ENCODE measurements around the gene TIGD1. TPM values are rescaled to one million over a fixed set of nuclear protein-coding genes. Genes with fewer than 3 reads are reported as not detected.

TIGD1 gene
- total and polyA plus RNA-seq, 2 of the 13 experiments (the other 11 are each of a cell fraction or from before 2014, with no cell fraction given), result 3.5 to 9.5 TPM

- no peak for TF ChIP-seq ZBTB40 (IDR thresholded peaks at IDR 0.05)
- no peak for TF ChIP-seq ZBTB40 (CRISPR knock-in tag; IDR thresholded peaks at IDR 0.05)
- no peak for TF ChIP-seq GABPB1 (CRISPR knock-in tag; IDR thresholded peaks at IDR 0.05)
- peak; percentile 66 for TF ChIP-seq SKI (IDR thresholded peaks at IDR 0.05; ENCODE audit: partially characterized antibody)
- TF ChIP-seq RARA (CRISPR knock-in tag; IDR thresholded peaks at IDR 0.05), result 0 out of 2 replicates have a peak, but pooled peaks have one; percentile 31
- 0 out of 2 replicates have a peak, but pooled peaks have one; percentile 50 for TF ChIP-seq ZNF331 (CRISPR knock-in tag; IDR thresholded peaks at IDR 0.05)
- TF ChIP-seq ZNF17 (CRISPR knock-in tag; IDR thresholded peaks at IDR 0.05), result no peak
- no peak for TF ChIP-seq BORCS8-MEF2B (CRISPR knock-in tag; IDR thresholded peaks at IDR 0.05)
- TF ChIP-seq ZNF670 (CRISPR knock-in tag; IDR thresholded peaks at IDR 0.05; ENCODE audit: borderline replicate concordance), result no peak
- TF ChIP-seq MXD4 (CRISPR knock-in tag; IDR thresholded peaks at IDR 0.05), result 0 out of 2 replicates have a peak, but pooled peaks have one; percentile 26
- peak; percentile 79 for TF ChIP-seq HNF4A (CRISPR knock-in tag; IDR thresholded peaks at IDR 0.05)
- TF ChIP-seq HOXA3 (CRISPR knock-in tag; IDR thresholded peaks at IDR 0.05), result peak; percentile 44; the same call in 1 of the 2 replicates
- peak; percentile 62 for TF ChIP-seq SAP130 (CRISPR knock-in tag; IDR thresholded peaks at IDR 0.05; ENCODE audit: low read depth)
- peak; percentile 41; the same call in 1 of the 2 replicates for TF ChIP-seq NCOR1 (IDR thresholded peaks at IDR 0.05; ENCODE audit: borderline replicate concordance, low read length)
- TF ChIP-seq SOX13 (IDR thresholded peaks at IDR 0.05), result no peak
- 0 out of 4 replicates have a peak, but pooled peaks of 1 of the 2 experiments have one; percentile 48 for TF ChIP-seq SOX13 (CRISPR knock-in tag; conservative IDR thresholded peaks at IDR 0.05 in 1 of 2, IDR thresholded peaks at IDR 0.05 in 1 of 2)
- peak; percentile 26; the same call in 1 of the 2 replicates for TF ChIP-seq GMEB1 (CRISPR knock-in tag; IDR thresholded peaks at IDR 0.05; ENCODE audit: borderline replicate concordance)
- TF ChIP-seq SIX4 (CRISPR knock-in tag; IDR thresholded peaks at IDR 0.05), result peak; percentile 77; the same call in 1 of the 2 replicates
- 0 out of 2 replicates have a peak, but pooled peaks have one; percentile 16 for TF ChIP-seq RFXAP (CRISPR knock-in tag; IDR thresholded peaks at IDR 0.05; ENCODE audit: borderline replicate concordance)
These were observed 24.5 kb upstream of the TIGD1 start (continued) for GRCh38 chr2:232574674-232575403.
